ENCODE data around the gene GNPDA1.
A peak's percentile ranks its signal among the peaks of the same experiment; 100 is the strongest.

Gene GNPDA1

GRCh38 chr5:141989720-141990119 is 23.1 kb downstream of the GNPDA1 start:
- no peak for DNase-seq

- DNase-seq: no peak
These were observed 26.8 kb downstream of the GNPDA1 start for GRCh38 chr5:141986072-141986471.

- DNase-seq: no peak
These were observed 30.2 kb downstream of the GNPDA1 start for GRCh38 chr5:141982626-141983025.

GRCh38 chr5:141978389-141978788 is 34.4 kb downstream of the GNPDA1 start:
- DNase-seq: no peak

GRCh38 chr5:141976176-141976575 is 36.7 kb downstream of the GNPDA1 start:
- DNase-seq: no peak

- no peak for DNase-seq
These were observed 38.8 kb downstream of the GNPDA1 start for GRCh38 chr5:141973871-141974595.

GRCh38 chr5:141969783-141970771 is 42.8 kb downstream of the GNPDA1 start:
- DNase-seq: no peak

- peak; percentile 51 for DNase-seq
These were observed 43.8 kb downstream of the GNPDA1 start, which contains the start of gene RNF14 for GRCh38 chr5:141968914-141969608. RNF14 (plus strand) TSS chr5:141969105; CDS start chr5:141973589, 4,484 bp downstream.

GRCh38 chr5:141966963-141967333 is 45.9 kb downstream of the GNPDA1 start:
- no peak for DNase-seq

- DNase-seq: no peak
These were observed 46.4 kb downstream of the GNPDA1 start for GRCh38 chr5:141966275-141966962.

- no peak for DNase-seq
These were observed 47.8 kb downstream of the GNPDA1 start for GRCh38 chr5:141965071-141965470.

- no peak for DNase-seq
These were observed 49.1 kb downstream of the GNPDA1 start for GRCh38 chr5:141963701-141964100.

GRCh38 chr5:141961466-141961865 is 51.4 kb downstream of the GNPDA1 start:
- no peak for DNase-seq

GRCh38 chr5:141960449-141961323 is 52.1 kb downstream of the GNPDA1 start:
- peak; percentile 80 for DNase-seq

- DNase-seq: no peak
These were observed 52.8 kb downstream of the GNPDA1 start for GRCh38 chr5:141960018-141960417.

GRCh38 chr5:141958546-141959172 is 54.2 kb downstream of the GNPDA1 start:
- no peak for DNase-seq

GRCh38 chr5:141958113-141958512 is 54.7 kb downstream of the GNPDA1 start, which contains the start of gene PCDH12:
PCDH12 (minus strand) TSS chr5:141958202; CDS start chr5:141957851, 351 bp downstream.
- DNase-seq: no peak

- no peak for DNase-seq
These were observed 55.3 kb downstream of the GNPDA1 start for GRCh38 chr5:141957367-141957996.

- no peak for DNase-seq
These were observed 58.6 kb downstream of the GNPDA1 start for GRCh38 chr5:141954194-141954593.

- no peak for DNase-seq
These were observed 60.8 kb downstream of the GNPDA1 start for GRCh38 chr5:141952020-141952419.
